HG02938 (cell line): ENCODE data around the gene ZNF385C.

Experiments used
- ATAC-seq: cut with Tn5 transposase; IDR thresholded peaks from one replicate; pipeline ENCODE4 v1.9.1; 2021; ENCODE audit warnings: mild to moderate bottlenecking, moderate library complexity; ENCODE audit not compliant: unreplicated experiment

Gene ZNF385C

GRCh38 chr17:42081516-42082129 lies 16.6 kb downstream of the ZNF385C start:
- no peak for ATAC-seq

GRCh38 chr17:42079541-42079940 lies 18.7 kb downstream of the ZNF385C start:
- no peak for ATAC-seq

- ATAC-seq: no peak
These were observed 19.8 kb downstream of the ZNF385C start for GRCh38 chr17:42078396-42079043.

GRCh38 chr17:42077755-42078154 lies 20.5 kb downstream of the ZNF385C start:
- ATAC-seq: no peak

- no peak for ATAC-seq
These were observed 21.3 kb downstream of the ZNF385C start for GRCh38 chr17:42076797-42077559.

- no peak for ATAC-seq
These were observed 22.5 kb downstream of the ZNF385C start for GRCh38 chr17:42075789-42076188.

- no peak for ATAC-seq
These were observed 25.7 kb downstream of the ZNF385C start for GRCh38 chr17:42072323-42073187.

GRCh38 chr17:42071810-42072209 lies 26.5 kb downstream of the ZNF385C start:
- ATAC-seq: no peak

- no peak for ATAC-seq
These were observed 29.3 kb downstream of the ZNF385C start for GRCh38 chr17:42068979-42069378.

- no peak for ATAC-seq
These were observed 30.7 kb downstream of the ZNF385C start for GRCh38 chr17:42067371-42068091.

GRCh38 chr17:42065201-42065600 lies 33.1 kb downstream of the ZNF385C start:
- ATAC-seq: no peak

- no peak for ATAC-seq
These were observed 35.6 kb downstream of the ZNF385C start for GRCh38 chr17:42062681-42063080.

- no peak for ATAC-seq
These were observed 36.4 kb downstream of the ZNF385C start for GRCh38 chr17:42061646-42062487.

- no peak for ATAC-seq
These were observed 38.0 kb downstream of the ZNF385C start for GRCh38 chr17:42060231-42060630.

- no peak for ATAC-seq
These were observed 38.5 kb downstream of the ZNF385C start for GRCh38 chr17:42059815-42060214.

- no peak for ATAC-seq
These were observed 40.2 kb downstream of the ZNF385C start for GRCh38 chr17:42058063-42058462.

GRCh38 chr17:42056635-42057034 lies 41.6 kb downstream of the ZNF385C start:
- ATAC-seq: no peak

GRCh38 chr17:42055496-42055895 lies 42.8 kb downstream of the ZNF385C start:
- no peak for ATAC-seq

- ATAC-seq: no peak
These were observed 43.2 kb downstream of the ZNF385C start for GRCh38 chr17:42055027-42055426.
